Endometrial microvascular endothelial cells (primary cell): ENCODE results near the gene PCBP1. TPM values are rescaled to one million over a fixed set of nuclear protein-coding genes. Genes with fewer than 3 reads are reported as not detected.

Experiments
- in situ Hi-C: cut with HindIII; loops from 2 replicates; pipeline ENCODE4 v1.10.0; 2017; ENCODE audit warnings: low sequenced_read_pairs, low pct_unique_long_range_greater_than_20kb; ENCODE audit errors: inconsistent ontology term
- total RNA-seq: library from RNA; depleted of rRNA; stranded (reverse); fragments of >200 nt; gene quantifications from one replicate; pipeline ENCODE4 v1.2.3, GENCODE V29; 2015; ENCODE audit errors: inconsistent ontology term

PCBP1 gene
- total RNA-seq, 1 donor from 2014 or later, result 154 TPM

DNA sequence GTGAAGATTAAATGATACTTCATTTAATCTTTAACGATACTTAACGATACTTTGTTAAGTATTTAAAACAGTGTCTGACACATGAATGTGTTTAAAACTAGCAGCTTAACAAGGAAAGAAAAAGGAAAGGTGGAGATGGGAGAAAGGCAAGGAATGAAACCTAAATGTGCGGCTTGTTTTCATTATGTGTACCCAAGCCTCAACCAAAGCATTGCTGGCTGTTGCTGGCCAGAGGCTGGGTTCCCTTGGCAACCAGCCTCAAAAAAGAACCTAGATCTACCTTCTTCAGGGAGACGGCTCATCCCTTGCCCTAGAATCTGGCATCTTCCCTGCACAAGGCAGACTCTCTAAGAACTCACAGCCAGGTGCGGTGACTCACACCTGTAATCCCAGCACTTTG, 13.8 kb upstream of the PCBP1 start:
- in situ Hi-C loops, result no loop called here

DNA sequence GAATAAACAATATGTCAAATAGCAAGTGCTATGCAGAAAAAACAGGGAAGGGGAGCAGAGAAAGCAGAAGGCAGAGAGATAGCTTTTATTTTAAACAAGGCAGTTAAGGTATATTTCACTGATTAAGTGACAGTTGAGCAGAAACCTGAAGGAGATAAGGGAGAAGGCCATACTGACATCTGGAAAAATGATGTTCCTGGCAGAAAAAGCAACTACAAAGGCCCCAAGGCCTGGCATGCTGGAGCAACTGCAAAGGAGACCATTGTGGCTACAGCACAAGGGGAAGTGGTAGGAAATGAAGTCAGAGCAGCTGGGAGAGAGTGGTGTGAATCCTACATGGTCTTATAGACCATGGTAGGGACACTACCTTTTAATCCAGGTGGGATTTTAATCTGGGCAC, 8.9 kb upstream of the PCBP1 start:
- in situ Hi-C loops, result loop anchor here (25.0 kb wide), 1 partner anchor 141 kb away; no protein-coding TSS in a partner anchor

DNA sequence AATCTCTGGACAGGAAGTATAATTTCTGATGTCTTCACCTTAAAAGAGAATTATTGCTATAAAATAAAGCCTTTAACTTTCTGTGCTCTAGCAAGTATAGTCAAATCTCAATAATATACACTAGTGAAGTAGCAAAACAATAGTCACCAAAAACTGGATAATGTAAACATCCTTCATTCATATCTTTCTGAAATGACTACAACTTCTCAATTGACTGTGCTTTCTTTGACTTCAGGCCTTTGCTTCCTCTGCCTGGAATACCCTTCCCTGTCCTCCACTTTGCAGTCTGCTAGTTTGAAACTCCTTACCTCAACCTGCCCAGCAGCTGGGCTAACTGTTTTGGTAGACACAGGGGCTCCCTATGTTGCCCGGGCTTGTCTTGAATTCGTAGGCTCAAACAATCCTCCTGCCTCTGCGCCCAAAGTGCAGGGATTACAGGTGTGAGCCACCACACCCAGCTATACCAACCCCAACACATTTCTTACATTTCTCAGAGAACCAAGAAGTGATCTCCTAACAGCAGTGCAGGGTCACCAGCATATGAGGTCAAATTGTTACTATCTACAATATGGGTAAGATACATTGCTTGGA, 6.6 kb upstream of the PCBP1 start:
- in situ Hi-C loops, result loop anchor here (25.0 kb wide), 1 partner anchor 143 kb away; no protein-coding TSS in a partner anchor

DNA sequence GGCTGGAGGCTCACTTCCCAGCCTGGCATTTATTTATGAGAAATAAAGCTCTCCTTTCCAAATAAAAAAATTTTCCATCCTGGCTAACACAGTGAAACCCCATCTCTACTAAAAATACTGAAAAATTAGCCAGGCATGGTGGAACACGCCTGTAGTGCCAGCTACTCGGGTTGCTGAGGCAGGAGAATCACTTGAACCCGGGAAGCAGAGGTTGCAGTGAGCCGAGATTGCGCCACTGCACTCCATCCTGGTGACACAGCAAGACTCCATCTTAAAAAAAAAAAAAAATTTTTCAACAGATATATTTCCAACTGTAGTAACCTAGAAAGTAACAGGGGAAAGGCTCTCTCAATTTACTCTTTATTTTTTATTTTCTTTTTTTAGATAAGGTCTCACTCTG, 6.1 kb upstream of the PCBP1 start:
- in situ Hi-C loops, result loop anchor here (25.0 kb wide), 1 partner anchor 144 kb away; no protein-coding TSS in a partner anchor

DNA sequence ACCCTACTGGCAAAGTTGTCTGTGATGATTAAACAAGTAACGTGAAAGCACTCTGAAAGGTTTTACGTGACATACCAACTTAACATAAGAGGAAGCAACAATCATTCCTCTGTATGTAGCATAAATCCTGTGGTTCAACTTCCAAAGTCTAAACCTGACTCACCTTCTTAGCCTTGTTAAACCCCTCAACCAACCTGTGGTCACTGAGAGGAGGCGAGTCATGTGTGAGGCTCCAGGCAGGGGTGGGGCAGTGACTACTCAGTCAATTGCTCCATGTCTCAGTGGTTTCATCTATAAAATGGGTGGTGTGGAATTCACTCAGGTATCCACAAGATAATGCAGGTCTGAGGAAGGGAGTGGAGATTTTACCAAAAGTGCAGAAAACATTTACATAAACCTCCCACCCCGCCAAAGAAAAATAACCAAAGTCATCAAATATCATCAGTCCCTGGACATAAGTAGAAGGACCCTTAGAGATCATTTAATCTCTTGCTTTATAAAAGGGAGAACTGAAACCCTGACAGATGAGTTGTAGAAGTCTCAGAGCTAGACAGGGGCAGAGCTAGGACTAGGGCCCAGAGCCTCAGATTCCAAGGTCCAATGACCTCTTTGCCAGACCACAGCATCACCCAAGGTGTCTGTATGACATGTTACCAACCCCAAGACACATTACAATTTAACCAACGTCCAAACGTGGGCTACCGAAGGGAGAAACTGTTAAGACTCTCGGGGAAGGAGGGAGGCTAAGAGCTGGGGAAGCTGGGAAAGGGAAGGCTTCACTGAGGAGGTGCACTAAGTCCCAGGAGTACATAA, 3.7 kb upstream of the PCBP1 start:
- in situ Hi-C loops, result loop anchor here (25.0 kb wide), 1 partner anchor 146 kb away; no protein-coding TSS in a partner anchor

DNA sequence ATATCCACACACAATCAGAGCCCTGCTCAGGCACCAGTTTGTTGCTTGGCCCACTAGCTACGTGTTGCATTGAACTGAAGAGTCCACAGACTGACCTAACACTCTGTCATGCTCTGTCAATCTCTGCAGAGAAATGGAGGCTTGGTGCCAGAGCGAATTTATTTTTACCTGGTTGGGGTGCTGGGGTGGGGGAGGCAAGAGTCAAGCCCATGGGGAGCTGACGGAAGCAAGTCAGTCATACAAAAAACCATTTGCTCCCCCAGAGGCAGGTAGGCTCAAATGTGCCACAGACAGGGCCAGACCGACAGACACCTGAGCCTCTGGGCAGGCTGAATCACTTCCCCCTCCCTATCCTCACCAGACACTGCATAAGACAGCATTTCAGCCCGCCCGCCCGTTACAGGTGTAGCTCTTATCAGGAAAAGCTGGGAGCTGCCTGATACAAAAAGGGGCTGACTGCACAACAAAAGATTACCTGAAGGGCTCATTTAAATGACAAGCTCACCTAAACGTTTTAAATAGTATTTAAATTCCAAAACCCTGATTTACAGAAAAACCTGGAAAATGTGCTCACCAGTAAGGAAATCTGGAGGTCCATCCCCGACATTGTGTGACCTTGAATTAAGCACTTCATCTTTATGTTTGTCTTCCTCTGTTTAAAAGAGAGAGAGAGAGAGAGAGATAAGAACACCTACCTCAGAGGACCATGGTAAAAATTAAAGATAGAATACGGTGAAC, 2.1 kb upstream of the PCBP1 start:
- in situ Hi-C loops, result loop anchor here (25.0 kb wide), 1 partner anchor 148 kb away; no protein-coding TSS in a partner anchor

DNA sequence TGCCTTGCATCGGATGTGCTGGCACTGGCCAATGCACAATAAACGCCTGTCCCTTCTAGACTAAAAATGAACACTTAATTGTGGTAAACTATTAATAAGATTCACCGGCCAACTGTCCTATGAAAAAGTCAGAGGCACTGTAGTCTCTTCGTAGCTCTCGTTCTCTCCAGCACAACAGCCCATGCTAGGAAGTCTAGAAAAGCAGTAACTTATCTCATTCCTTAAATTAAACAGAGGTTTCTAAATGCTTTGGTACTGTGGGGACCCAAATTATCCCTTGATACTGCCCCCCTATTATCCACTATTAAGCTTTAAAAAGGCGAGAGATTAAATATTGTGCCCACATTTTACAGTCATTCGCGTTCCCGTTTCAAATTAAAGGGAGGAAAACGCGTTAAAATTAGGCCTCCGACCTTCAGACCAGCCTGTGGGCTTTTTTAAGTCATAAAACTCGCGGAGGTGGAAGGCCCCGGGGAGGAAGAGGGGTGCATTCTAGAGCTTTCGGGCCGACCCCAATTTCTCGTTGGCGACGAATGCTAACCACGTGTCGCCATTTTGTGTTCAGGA, 1.5 kb upstream of the PCBP1 start:
- in situ Hi-C loops, result loop anchor here (25.0 kb wide), 1 partner anchor 148 kb away; no protein-coding TSS in a partner anchor

DNA sequence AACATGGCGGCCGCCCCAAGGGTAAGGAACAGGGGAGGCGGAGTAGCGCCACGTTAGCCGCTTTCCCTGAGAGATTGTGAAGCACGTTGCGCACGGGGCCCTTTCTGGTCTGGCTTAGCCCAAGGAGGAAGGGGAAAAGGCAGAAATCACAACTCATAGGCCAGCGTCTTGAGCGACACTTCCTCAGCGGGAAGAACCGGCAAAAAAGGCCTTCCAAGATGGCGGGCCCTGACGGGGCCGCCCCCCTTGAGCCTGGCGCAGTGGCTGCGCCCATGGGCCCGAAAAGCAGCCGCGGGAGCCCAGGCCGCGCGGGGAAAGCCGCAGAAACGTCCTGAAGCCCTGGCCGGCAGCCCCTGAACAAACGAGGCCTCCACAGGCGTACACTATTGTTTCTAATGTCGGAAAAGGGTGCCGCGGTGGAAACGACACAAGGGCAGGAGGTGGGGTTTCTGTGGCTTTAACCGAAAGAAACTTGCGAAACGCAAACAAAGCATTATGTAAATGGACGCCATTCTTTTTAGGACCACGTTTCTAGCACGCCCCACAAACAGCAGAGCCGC, 919 bp upstream of the PCBP1 start:
- in situ Hi-C loops, result loop anchor here (25.0 kb wide), 1 partner anchor 149 kb away; no protein-coding TSS in a partner anchor

DNA sequence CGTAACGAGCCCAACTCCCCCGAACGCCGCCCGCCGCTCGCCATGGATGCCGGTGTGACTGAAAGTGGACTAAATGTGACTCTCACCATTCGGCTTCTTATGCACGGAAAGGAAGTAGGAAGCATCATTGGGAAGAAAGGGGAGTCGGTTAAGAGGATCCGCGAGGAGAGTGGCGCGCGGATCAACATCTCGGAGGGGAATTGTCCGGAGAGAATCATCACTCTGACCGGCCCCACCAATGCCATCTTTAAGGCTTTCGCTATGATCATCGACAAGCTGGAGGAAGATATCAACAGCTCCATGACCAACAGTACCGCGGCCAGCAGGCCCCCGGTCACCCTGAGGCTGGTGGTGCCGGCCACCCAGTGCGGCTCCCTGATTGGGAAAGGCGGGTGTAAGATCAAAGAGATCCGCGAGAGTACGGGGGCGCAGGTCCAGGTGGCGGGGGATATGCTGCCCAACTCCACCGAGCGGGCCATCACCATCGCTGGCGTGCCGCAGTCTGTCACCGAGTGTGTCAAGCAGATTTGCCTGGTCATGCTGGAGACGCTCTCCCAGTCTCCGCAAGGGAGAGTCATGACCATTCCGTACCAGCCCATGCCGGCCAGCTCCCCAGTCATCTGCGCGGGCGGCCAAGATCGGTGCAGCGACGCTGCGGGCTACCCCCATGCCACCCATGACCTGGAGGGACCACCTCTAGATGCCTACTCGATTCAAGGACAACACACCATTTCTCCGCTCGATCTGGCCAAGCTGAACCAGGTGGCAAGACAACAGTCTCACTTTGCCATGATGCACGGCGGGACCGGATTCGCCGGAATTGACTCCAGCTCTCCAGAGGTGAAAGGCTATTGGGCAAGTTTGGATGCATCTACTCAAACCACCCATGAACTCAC, 673 bp downstream of the PCBP1 start:
- in situ Hi-C loops, result loop anchor here (25.0 kb wide), 1 partner anchor 151 kb away; no protein-coding TSS in a partner anchor

DNA sequence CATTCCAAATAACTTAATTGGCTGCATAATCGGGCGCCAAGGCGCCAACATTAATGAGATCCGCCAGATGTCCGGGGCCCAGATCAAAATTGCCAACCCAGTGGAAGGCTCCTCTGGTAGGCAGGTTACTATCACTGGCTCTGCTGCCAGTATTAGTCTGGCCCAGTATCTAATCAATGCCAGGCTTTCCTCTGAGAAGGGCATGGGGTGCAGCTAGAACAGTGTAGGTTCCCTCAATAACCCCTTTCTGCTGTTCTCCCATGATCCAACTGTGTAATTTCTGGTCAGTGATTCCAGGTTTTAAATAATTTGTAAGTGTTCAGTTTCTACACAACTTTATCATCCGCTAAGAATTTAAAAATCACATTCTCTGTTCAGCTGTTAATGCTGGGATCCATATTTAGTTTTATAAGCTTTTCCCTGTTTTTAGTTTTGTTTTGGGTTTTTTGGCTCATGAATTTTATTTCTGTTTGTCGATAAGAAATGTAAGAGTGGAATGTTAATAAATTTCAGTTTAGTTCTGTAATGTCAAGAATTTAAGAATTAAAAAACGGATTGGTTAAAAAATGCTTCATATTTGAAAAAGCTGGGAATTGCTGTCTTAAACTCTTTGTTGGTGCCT, 1.4 kb downstream of the PCBP1 start:
- in situ Hi-C loops, result loop anchor here (25.0 kb wide), 1 partner anchor 151 kb away; no protein-coding TSS in a partner anchor

DNA sequence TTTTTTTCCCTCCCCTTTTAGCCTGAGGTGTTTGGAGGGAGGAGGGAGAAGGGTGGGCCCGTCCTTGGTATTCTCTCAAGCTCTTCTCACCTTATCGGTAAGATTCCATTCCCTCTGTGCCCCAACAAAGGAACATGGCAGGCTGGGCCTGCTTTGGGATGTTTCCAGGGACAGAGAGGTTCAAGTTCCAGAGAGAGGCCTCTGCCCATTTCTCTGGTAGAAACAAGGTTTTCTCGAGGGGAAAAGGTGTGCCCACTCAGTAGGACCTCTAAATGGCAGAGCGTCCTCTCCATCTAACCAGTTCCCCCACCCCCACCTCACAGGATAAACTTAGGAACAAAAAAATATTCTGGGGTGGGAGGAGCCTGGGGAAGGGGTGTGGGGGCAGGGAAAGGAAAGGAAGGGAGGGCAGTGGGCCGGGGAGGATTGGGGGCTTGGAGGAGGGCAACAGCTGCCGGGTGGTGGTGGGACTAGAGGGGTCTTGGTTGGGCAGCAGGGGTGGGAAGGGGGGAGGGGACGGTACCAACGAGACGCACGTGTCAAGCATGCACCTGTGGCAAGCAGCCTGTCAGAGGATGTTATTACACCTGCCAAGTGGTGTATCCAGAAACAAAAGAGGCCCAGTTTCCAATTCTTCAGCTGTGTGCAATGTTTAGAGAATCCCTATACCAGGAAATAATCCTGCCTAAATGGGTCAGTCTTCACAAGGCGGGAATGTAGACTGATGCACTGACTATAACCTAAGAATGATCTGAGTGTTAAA, 2.1 kb downstream of the PCBP1 start:
- in situ Hi-C loops, result loop anchor here (25.0 kb wide), 1 partner anchor 152 kb away; no protein-coding TSS in a partner anchor

DNA sequence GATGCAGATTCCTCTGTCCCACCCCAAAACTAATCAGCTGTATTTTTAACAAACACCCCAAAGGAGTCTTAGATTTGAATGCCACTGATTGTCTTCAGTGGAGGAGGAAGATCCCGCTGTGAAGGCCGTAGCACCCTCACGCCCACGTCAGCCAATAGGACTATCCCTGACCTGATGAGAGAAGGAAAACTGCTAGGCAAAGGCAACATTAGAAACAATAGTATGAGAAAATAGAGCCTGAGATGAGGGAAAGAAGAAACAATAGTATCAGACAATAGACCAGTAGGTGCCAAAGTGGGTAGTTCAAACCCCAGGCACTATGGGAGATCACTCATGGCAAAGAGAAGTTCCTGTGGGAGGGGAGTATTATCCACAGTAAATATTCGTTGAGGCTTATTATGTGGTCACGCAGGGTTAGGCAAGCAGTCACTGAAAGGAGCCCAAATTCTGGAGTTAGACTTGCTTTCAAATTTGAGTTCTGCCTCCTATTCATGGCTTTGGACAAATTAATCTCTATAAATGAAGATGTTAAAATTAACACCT, 2.8 kb downstream of the PCBP1 start:
- in situ Hi-C loops, result loop anchor here (25.0 kb wide), 1 partner anchor 153 kb away; no protein-coding TSS in a partner anchor

DNA sequence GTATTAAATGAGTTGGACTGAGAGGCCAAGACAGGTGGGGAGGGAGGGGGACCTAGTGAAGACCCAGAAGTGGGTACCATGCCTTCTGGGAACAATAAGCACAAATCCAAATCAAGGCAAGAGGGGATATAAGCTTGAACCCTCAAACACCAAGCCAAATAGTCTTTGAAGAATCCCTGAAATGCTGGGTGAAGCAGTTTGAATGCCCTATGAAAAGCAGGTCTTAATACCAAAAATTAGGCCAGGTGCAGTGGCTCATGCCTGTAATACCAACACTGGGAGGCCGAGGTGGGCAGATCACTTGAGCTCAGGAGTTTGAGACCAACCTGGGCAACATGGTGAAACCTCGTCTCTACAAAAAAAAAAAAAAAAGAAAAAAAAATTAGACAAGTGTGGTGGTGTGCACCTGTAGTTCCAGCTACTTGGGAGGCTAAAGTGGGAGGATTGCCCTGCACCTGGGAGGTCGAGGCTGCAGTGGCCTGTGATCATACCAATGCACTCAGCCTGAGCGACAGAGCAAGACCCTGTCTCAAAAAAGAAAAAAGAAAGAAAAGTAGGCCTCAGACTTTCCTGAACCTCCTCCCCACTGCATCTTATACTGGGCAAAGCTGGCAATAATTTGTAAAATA, 3.5 kb downstream of the PCBP1 start:
- in situ Hi-C loops, result loop anchor here (25.0 kb wide), 1 partner anchor 154 kb away; no protein-coding TSS in a partner anchor

DNA sequence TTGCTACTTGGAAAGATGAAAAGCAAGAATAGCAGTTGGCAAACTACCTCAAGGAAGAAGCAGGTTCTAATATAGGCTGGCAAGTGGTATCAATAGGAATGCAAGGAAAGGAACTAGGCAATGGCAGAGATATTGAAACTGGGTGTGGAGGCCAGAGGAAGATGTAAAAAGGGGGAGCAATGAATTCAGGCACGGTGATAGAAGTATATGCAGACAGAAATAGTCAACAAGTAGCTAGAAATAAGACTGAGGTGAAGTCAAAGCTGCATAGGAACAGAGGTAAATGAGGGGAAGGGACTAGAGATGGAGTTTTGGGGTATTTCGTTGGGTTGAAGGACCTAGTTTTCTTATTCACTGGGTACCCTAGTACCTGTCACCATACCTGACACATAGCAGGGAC, 4.1 kb downstream of the PCBP1 start:
- in situ Hi-C loops, result loop anchor here (25.0 kb wide), 1 partner anchor 154 kb away; no protein-coding TSS in a partner anchor

DNA sequence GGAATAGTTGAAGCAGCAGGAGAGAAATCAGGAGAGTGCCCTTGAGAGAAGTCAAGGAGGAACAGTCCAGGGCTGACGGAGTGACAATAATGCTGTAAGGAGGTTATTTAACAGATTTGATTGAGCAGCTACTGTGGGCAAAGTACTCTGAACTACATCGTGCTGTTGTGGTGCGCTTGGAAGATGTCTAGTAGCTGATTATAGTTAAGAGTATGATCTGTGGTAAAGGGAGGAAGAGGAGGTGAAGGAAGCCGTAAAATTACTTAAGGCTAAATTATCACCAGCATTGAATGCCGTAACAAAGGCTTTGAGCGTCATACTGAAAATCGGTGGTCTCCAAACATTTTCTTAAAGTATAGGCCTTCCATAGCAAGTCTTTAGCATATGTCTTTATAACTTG, 4.5 kb downstream of the PCBP1 start:
- in situ Hi-C loops, result loop anchor here (25.0 kb wide), 1 partner anchor 155 kb away; no protein-coding TSS in a partner anchor
